Trophoblast cell (in vitro differentiated cells and primary cell): ENCODE data around the gene UBXN11.

Experiments
- DNase-seq, 2 donors: peaks; one replicate each; pipeline ENCODE4 v3.0.0-alpha.2; 2016
- H2AFZ ChIP-seq: 2 replicates; pipeline ENCODE4 v1.6.1; 2013; ENCODE audit warnings: low read length, moderate library complexity, mild to moderate bottlenecking; ENCODE audit not compliant: insufficient read depth, poor library complexity
- H2AK5ac ChIP-seq: 2 replicates; pipeline ENCODE4 v1.6.1; 2013; ENCODE audit warnings: mild to moderate bottlenecking, low read length
- H2BK120ac ChIP-seq: 2 replicates; pipeline ENCODE4 v1.6.1; 2013; ENCODE audit warnings: low read length, mild to moderate bottlenecking, moderate library complexity; ENCODE audit not compliant: insufficient read depth, poor library complexity
- H2BK12ac ChIP-seq: 2 replicates; pipeline ENCODE4 v1.6.1; 2013; ENCODE audit warnings: mild to moderate bottlenecking, low read length, moderate library complexity
- H2BK5ac ChIP-seq: 2 replicates; pipeline ENCODE4 v1.6.1; 2013; ENCODE audit warnings: low read length, low read depth, moderate library complexity, mild to moderate bottlenecking; ENCODE audit not compliant: poor library complexity
- H3K14ac ChIP-seq: 2 replicates; pipeline ENCODE4 v1.6.1; 2013; ENCODE audit warnings: mild to moderate bottlenecking, low read length
- H3K18ac ChIP-seq: 2 replicates; pipeline ENCODE4 v1.6.1; 2013; ENCODE audit warnings: mild to moderate bottlenecking, low read length
- H3K23ac ChIP-seq: 2 replicates; pipeline ENCODE4 v1.6.1; 2013; ENCODE audit warnings: low read length
- H3K27ac ChIP-seq: 2 replicates; pipeline ENCODE4 v1.5.1; 2013; ENCODE audit warnings: low read depth, mild to moderate bottlenecking, inconsistent platforms, low read length, moderate library complexity
- H3K27me3 ChIP-seq: 2 replicates; pipeline ENCODE4 v1.6.1; 2013; ENCODE audit warnings: inconsistent platforms, mild to moderate bottlenecking, low read length, moderate library complexity; ENCODE audit not compliant: insufficient read depth
- H3K36me3 ChIP-seq, 2 experiments: 1 replicate in 1 of 2; 2 replicates in 1 of 2; pipeline ENCODE4 v1.6.1; 2013; ENCODE audit warnings: low read length in 2 of 2, mild to moderate bottlenecking in 2 of 2, moderate library complexity in 1 of 2; ENCODE audit not compliant: insufficient read depth in 2 of 2, control insufficient read depth in 1 of 2
- H3K4ac ChIP-seq: 2 replicates; pipeline ENCODE4 v1.6.1; 2013; ENCODE audit warnings: low read depth, mild to moderate bottlenecking, low read length, moderate library complexity
- H3K4me1 ChIP-seq, 2 experiments: 1 replicate in 1 of 2; 2 replicates in 1 of 2; pipeline ENCODE4 v1.6.1; 2013; ENCODE audit warnings: low read length in 2 of 2, mild to moderate bottlenecking in 2 of 2, moderate library complexity in 1 of 2; ENCODE audit not compliant: insufficient read depth in 2 of 2, control insufficient read depth in 1 of 2
- H3K4me2 ChIP-seq: 2 replicates; pipeline ENCODE4 v1.6.1; 2013; ENCODE audit warnings: inconsistent platforms, mild to moderate bottlenecking, low read length, moderate library complexity
- H3K4me3 ChIP-seq: 2 replicates; pipeline ENCODE4 v1.5.1; 2013; ENCODE audit warnings: mild to moderate bottlenecking, low read depth, low read length, inconsistent platforms
- H3K79me1 ChIP-seq: one replicate; pipeline ENCODE4 v1.6.1; 2013; ENCODE audit warnings: low read length
- H3K79me2 ChIP-seq: 2 replicates; pipeline ENCODE4 v1.6.1; 2013; ENCODE audit warnings: low read length, mild to moderate bottlenecking; ENCODE audit not compliant: control insufficient read depth, insufficient read depth, poor library complexity
- H3K9ac ChIP-seq: 2 replicates; pipeline ENCODE4 v1.6.1; 2013; ENCODE audit warnings: mild to moderate bottlenecking, low read length
- H3K9me3 ChIP-seq: 2 replicates; pipeline ENCODE4 v1.6.1; 2013; ENCODE audit warnings: low read depth, mild to moderate bottlenecking, control low read depth, inconsistent platforms, low read length; ENCODE audit not compliant: insufficient read depth
- H4K12ac ChIP-seq: 2 replicates; pipeline ENCODE4 v1.6.1; 2013; ENCODE audit warnings: low read depth, mild to moderate bottlenecking, low read length, moderate library complexity
- H4K8ac ChIP-seq: 2 replicates; pipeline ENCODE4 v1.6.1; 2013; ENCODE audit warnings: low read depth, mild to moderate bottlenecking, low read length, moderate library complexity
- H4K91ac ChIP-seq: one replicate; pipeline ENCODE4 v1.6.1; 2013; ENCODE audit warnings: low read depth, mild to moderate bottlenecking, low read length, moderate library complexity
- WGBS: extraction: QIAGEN DNeasy Blood & Tissue Kit; methylation state at CpG from one replicate; pipeline ENCODE4 v1.1.7; 2013; ENCODE audit warnings: missing lambda C conversion rate; ENCODE audit not compliant: insufficient read length, insufficient coverage; ENCODE audit errors: extremely low coverage; 5-methylcytosine and 5-hydroxymethylcytosine counted together

UBXN11 gene

GRCh38 chr1:26317612-26318337 is 11.3 kb upstream of the UBXN11 start, which contains the start of gene CD52:
Gene CD52 (plus strand): TSS chr1:26317958. CDS start chr1:26318018, 60 bp downstream.
- no peak within 1 kb of the TSS for H4K91ac ChIP-seq
- no peak within 1 kb of the TSS for H3K27ac ChIP-seq
- no peak within 1 kb of the TSS for H2AFZ ChIP-seq
- no peak within 1 kb of the TSS for H2AK5ac ChIP-seq
- H2BK5ac ChIP-seq: no peak within 1 kb of the TSS
- no peak within 1 kb of the TSS for H3K4me2 ChIP-seq
- no peak within 1 kb of the TSS for H3K4ac ChIP-seq
- H3K14ac ChIP-seq: no peak within 1 kb of the TSS
- H2BK120ac ChIP-seq: no peak within 1 kb of the TSS
- peaks cover 6 to 8% of the 10 kb centered on the region in 2 experiments for H3K4me1 ChIP-seq
- no peaks in the 10 kb centered on the region for H3K79me2 ChIP-seq
- H3K27me3 ChIP-seq: no peaks in the 10 kb centered on the region
- H3K4me3 ChIP-seq: no peak within 1 kb of the TSS
- WGBS: no CpG with 5 or more reads among the region's 12 CpGs
- H4K12ac ChIP-seq: no peak within 1 kb of the TSS
- peak within 1 kb of the TSS; percentile 16 for H3K18ac ChIP-seq
- no peak within 1 kb of the TSS for H3K9ac ChIP-seq
- peak within 1 kb of the TSS; percentile 2 for H4K8ac ChIP-seq
- H3K36me3 ChIP-seq: peaks cover 13 to 18% of the 10 kb centered on the region in 2 experiments
- H3K9me3 ChIP-seq: no peaks in the 10 kb centered on the region
- no peaks in the 10 kb centered on the region for H3K79me1 ChIP-seq
- H3K23ac ChIP-seq: no peak within 1 kb of the TSS
- H2BK12ac ChIP-seq: no peak within 1 kb of the TSS
- no peak for DNase-seq

- Histone ChIP-seq H3K23ac (no peak overlapping the region), H3K9ac (no peak overlapping the region), H2BK120ac (no peak overlapping the region), H3K79me2 (no peaks in the 10 kb centered on the region), H3K36me3 (peaks cover 8 to 15% of the 10 kb centered on the region in 2 experiments), H2AK5ac (no peak overlapping the region), H3K79me1 (no peaks in the 10 kb centered on the region), H3K4me1 (peaks cover 6 to 8% of the 10 kb centered on the region in 2 experiments), H3K27ac (no peak overlapping the region), H3K27me3 (no peaks in the 10 kb centered on the region), H3K18ac (no peak overlapping the region), H3K4ac (no peak overlapping the region), H2AFZ (no peak overlapping the region), H3K9me3 (no peaks in the 10 kb centered on the region), H4K91ac (no peak overlapping the region), H4K12ac (no peak overlapping the region), H4K8ac (no peak overlapping the region), H3K4me2 (no peak overlapping the region), H3K14ac (no peak overlapping the region), H2BK12ac (no peak overlapping the region), H3K4me3 (no peak overlapping the region), H2BK5ac (no peak overlapping the region)
- no CpG with 5 or more reads among the region's 2 CpGs for WGBS
- no peak for DNase-seq
These were observed 10.7 kb upstream of the UBXN11 start for GRCh38 chr1:26317146-26317545.

DNA sequence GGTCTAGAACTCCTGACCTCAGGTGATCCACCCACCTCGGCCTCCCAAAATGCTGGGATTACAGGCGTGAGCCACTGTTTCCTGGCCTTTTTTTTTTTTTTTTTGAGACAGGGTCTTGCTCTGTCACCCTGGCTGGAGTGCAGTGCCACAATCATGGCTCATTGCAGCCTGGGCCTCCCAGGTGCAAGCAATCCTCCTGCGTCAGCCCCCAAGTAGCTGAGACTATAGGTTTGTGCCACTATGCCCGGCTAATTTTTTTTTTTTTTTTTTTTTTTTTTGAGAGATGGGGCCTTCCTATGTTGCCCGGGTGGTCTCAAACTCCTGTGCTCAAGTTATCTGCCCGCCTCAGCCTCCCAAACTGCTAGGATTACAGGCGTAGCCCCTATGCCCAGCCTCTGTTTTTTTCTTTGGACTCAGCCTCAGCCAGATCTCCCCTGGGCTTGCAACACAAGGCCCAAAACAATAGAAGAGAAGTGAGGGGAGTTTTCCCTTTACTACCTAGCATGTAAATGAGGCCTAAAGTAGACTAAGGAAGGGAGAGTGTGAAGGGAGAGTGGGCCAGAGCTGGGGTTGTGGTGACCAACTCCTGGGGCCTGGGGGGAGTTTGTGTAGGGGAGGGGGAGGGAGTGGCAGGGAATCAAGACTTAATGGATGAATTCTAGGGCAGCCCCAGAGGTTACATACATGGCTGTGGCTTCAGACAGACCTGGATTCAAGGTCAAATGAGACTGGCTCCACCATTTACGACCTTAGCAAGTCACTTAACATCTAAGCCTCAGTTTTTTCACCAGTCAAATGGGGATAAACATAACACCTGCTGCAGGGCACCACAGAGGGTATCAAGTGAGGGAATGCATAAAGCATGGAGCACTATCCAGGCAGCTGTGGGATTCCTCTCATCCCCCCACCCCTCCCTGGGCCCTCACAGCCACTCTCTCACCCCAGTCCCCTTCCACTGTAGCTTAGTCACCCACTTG is 9.7 kb upstream of the UBXN11 start:
- H3K4ac ChIP-seq: no peak overlapping the region
- peaks cover 3 to 11% of the 10 kb centered on the region in 2 experiments for H3K36me3 ChIP-seq
- H3K14ac ChIP-seq: no peak overlapping the region
- no peak overlapping the region for H2AFZ ChIP-seq
- no peak overlapping the region for H3K23ac ChIP-seq
- H4K8ac ChIP-seq: no peak overlapping the region
- no peak overlapping the region for H2BK120ac ChIP-seq
- no peak overlapping the region for H3K18ac ChIP-seq
- no peak overlapping the region for H2AK5ac ChIP-seq
- no peak overlapping the region for H3K9ac ChIP-seq
- H4K12ac ChIP-seq: no peak overlapping the region
- no peak overlapping the region for H3K27ac ChIP-seq
- H3K79me2 ChIP-seq: no peaks in the 10 kb centered on the region
- no peak for DNase-seq
- no peak overlapping the region for H2BK5ac ChIP-seq
- no peaks in the 10 kb centered on the region for H3K27me3 ChIP-seq
- H3K79me1 ChIP-seq: no peaks in the 10 kb centered on the region
- no peaks in the 10 kb centered on the region for H3K9me3 ChIP-seq
- peaks cover 6 to 8% of the 10 kb centered on the region in 2 experiments for H3K4me1 ChIP-seq
- no peak overlapping the region for H3K4me3 ChIP-seq
- no CpG with 5 or more reads among the region's 8 CpGs for WGBS
- H4K91ac ChIP-seq: no peak overlapping the region
- no peak overlapping the region for H2BK12ac ChIP-seq
- no peak overlapping the region for H3K4me2 ChIP-seq

GRCh38 chr1:26314501-26314900 is 8.1 kb upstream of the UBXN11 start:
- H3K4me1 ChIP-seq: peaks cover 6 to 8% of the 10 kb centered on the region in 2 experiments
- no peak overlapping the region for H3K4ac ChIP-seq
- H3K79me1 ChIP-seq: no peaks in the 10 kb centered on the region
- H3K9ac ChIP-seq: no peak overlapping the region
- H2AK5ac ChIP-seq: no peak overlapping the region
- H3K4me3 ChIP-seq: no peak overlapping the region
- no peak overlapping the region for H2AFZ ChIP-seq
- no peak overlapping the region for H3K27ac ChIP-seq
- H2BK12ac ChIP-seq: no peak overlapping the region
- no peak overlapping the region for H3K23ac ChIP-seq
- no peaks in the 10 kb centered on the region for H3K27me3 ChIP-seq
- no peak overlapping the region for H2BK5ac ChIP-seq
- H3K14ac ChIP-seq: no peak overlapping the region
- H4K12ac ChIP-seq: no peak overlapping the region
- no peak overlapping the region for H3K4me2 ChIP-seq
- no peak for DNase-seq
- no CpG with 5 or more reads among the region's 5 CpGs for WGBS
- no peaks in the 10 kb centered on the region for H3K9me3 ChIP-seq
- no peak overlapping the region for H2BK120ac ChIP-seq
- H3K36me3 ChIP-seq: no peaks in the 10 kb centered on the region
- H4K8ac ChIP-seq: no peak overlapping the region
- H4K91ac ChIP-seq: no peak overlapping the region
- H3K79me2 ChIP-seq: no peaks in the 10 kb centered on the region
- H3K18ac ChIP-seq: no peak overlapping the region
